Tibial nerve (tissue), 3 donors: ENCODE data around the gene PRH1.

ENCODE experiments used
- POLR2A ChIP-seq, 2 donors: fragments of 450-650 bp; IDR thresholded peaks; one replicate each; pipeline ENCODE4 v1.6.1; 2017; ENCODE audit warnings: antibody characterized with exemption in 2 of 2, mild to moderate bottlenecking in 2 of 2, moderate library complexity in 2 of 2
- TF ChIP-seq, protein P1 (sequence below), 5 experiments: fragments of 200-600 bp in 3 of 5; fragments of 450-650 bp in 2 of 5; sonication (generic) in 3 of 5; IDR thresholded peaks; one replicate each; pipeline ENCODE4 v1.5.1; 2016 to 2019; ENCODE audit warnings: antibody characterized with exemption in 5 of 5, mild to moderate bottlenecking in 3 of 5, moderate library complexity in 2 of 5

DNA sequence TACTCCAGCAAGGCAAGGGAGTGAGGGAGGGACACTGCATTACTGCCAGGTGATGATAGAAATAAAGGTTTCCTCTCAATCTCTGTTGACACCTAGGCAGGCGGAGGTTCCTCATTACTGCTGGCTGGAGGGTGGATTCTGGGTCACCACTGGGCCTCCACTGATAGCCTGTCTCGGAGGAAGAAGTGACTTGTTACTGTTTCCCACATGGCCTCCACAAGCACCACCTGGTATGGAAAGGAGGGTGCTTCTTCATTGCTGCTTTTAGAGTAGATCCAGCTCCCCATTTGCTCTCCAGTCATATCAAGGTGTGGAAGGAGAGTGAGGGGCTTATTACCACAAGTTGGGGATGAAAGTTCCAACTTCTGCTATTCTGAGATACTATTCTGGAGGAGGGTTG is 41.2 kb downstream of the PRH1 start:
- TF ChIP-seq, protein P1, sequence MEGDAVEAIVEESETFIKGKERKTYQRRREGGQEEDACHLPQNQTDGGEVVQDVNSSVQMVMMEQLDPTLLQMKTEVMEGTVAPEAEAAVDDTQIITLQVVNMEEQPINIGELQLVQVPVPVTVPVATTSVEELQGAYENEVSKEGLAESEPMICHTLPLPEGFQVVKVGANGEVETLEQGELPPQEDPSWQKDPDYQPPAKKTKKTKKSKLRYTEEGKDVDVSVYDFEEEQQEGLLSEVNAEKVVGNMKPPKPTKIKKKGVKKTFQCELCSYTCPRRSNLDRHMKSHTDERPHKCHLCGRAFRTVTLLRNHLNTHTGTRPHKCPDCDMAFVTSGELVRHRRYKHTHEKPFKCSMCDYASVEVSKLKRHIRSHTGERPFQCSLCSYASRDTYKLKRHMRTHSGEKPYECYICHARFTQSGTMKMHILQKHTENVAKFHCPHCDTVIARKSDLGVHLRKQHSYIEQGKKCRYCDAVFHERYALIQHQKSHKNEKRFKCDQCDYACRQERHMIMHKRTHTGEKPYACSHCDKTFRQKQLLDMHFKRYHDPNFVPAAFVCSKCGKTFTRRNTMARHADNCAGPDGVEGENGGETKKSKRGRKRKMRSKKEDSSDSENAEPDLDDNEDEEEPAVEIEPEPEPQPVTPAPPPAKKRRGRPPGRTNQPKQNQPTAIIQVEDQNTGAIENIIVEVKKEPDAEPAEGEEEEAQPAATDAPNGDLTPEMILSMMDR (IDR thresholded peaks at IDR 0.05), result no peak
- no peak for TF ChIP-seq POLR2A (IDR thresholded peaks at IDR 0.05)
